CD4-positive, alpha-beta T cell (primary cell): Measurements from ENCODE around the gene PTGIR. TPM values are rescaled to one million over a fixed set of nuclear protein-coding genes. Genes with fewer than 3 reads are reported as not detected.

Experiments used
- ATAC-seq: fragments of 200-7000 bp; cut with Tn5 transposase; one replicate; pipeline ENCODE4 v1.10.0; 2022; ENCODE audit warnings: mild to moderate bottlenecking; ENCODE audit not compliant: poor library complexity
- CTCF ChIA-PET: fragments of 350-600 bp; sonication (Branson Sonifier 250); formaldehyde crosslinking; loops from one replicate; lab custom pipeline; 2021; ENCODE audit warnings: antibody characterized with exemption, inconsistent platforms; lab: Charles Lee
- POLR2A ChIA-PET: fragments of 350-600 bp; sonication (Branson Sonifier 250); formaldehyde crosslinking; loops from one replicate; lab custom pipeline; 2021; ENCODE audit warnings: antibody characterized with exemption, inconsistent platforms; lab: Charles Lee
- DNase-seq, 14 experiments: peaks; one replicate each; pipeline ENCODE4 v3.0.0-alpha.2; 2013 to 2020; ENCODE audit warnings: mixed read lengths in 2 of 14
- H3K27ac ChIP-seq, 2 donors: one replicate each; pipeline versions ENCODE4 v1.5.1 to v1.7.0; 2013; ENCODE audit warnings: low read length in 2 of 2, low read depth in 1 of 2, mild to moderate bottlenecking in 1 of 2
- H3K27me3 ChIP-seq, 2 experiments: 1 replicate in 1 of 2; 2 replicates in 1 of 2; pipeline versions ENCODE4 v1.6.1 to v1.7.0; 2013; ENCODE audit warnings: low read length in 2 of 2, control low read depth in 1 of 2, mild to moderate bottlenecking in 1 of 2, moderate library complexity in 1 of 2; ENCODE audit not compliant: insufficient read depth in 2 of 2, control insufficient read depth in 1 of 2
- H3K36me3 ChIP-seq: one replicate; pipeline ENCODE4 v1.6.1; 2013; ENCODE audit warnings: low read length, control low read depth; ENCODE audit not compliant: insufficient read depth
- H3K4me1 ChIP-seq: one replicate; pipeline ENCODE4 v1.6.1; 2013; ENCODE audit warnings: low read length, control low read depth; ENCODE audit not compliant: insufficient read depth
- H3K4me3 ChIP-seq: one replicate; pipeline ENCODE4 v1.5.1; 2013; ENCODE audit warnings: mild to moderate bottlenecking, low read length, moderate library complexity
- H3K9me3 ChIP-seq, 2 experiments: 1 replicate in 1 of 2; 2 replicates in 1 of 2; pipeline versions ENCODE4 v1.6.1 to v1.7.0; 2013; ENCODE audit warnings: low read length in 2 of 2, mild to moderate bottlenecking in 2 of 2, control low read depth in 1 of 2, moderate library complexity in 1 of 2; ENCODE audit not compliant: control insufficient read depth in 1 of 2, insufficient read depth in 1 of 2
- H3K27ac Mint-ChIP-seq: one replicate; pipeline ENCODE4 v1.8.0; 2020; ENCODE audit warnings: mixed read lengths
- H3K27me3 Mint-ChIP-seq: one replicate; pipeline ENCODE4 v1.8.0; 2021; ENCODE audit warnings: mixed read lengths
- H3K36me3 Mint-ChIP-seq: one replicate; pipeline ENCODE4 v1.8.0; 2021; ENCODE audit warnings: low read depth, mixed read lengths
- H3K4me1 Mint-ChIP-seq: one replicate; pipeline ENCODE4 v1.8.0; 2021; ENCODE audit warnings: low read depth, mixed read lengths
- H3K4me3 Mint-ChIP-seq: one replicate; pipeline ENCODE4 v1.8.0; 2020; ENCODE audit warnings: mild to moderate bottlenecking, mixed read lengths
- H3K9me3 Mint-ChIP-seq: one replicate; pipeline ENCODE4 v1.8.0; 2020; ENCODE audit warnings: mixed read lengths
- intact Hi-C, 2 experiments: fragments of 100-400 bp; cut with DNase I in 1 of 2; cut with micrococcal nuclease in 1 of 2; formaldehyde crosslinking; loops; one replicate each; pipeline versions ENCODE4 v1.15.1 to v1.9.0; 2023 to 2025; cut with DNase I, micrococcal nuclease
- polyA plus RNA-seq, 2 donors: library from polyadenylated mRNA; unstranded; fragments of 120-200 nt; gene quantifications; one replicate each; pipeline ENCODE4 v1.2.1, GENCODE V29; 2013
- total RNA-seq, 174 experiments: library from RNA in 2 of 174; stranded (reverse) in 2 of 174; gene quantifications; one replicate each; pipeline ENCODE4 v1.2.3 and lab custom pipeline; 2021 to 2026
- TF ChIP-seq, protein P1 (sequence below): fragments of 200-600 bp; IDR thresholded peaks from one replicate; pipeline ENCODE4 v1.8.0; 2022; ENCODE audit warnings: antibody characterized with exemption, mild to moderate bottlenecking

The PTGIR gene, protein sequence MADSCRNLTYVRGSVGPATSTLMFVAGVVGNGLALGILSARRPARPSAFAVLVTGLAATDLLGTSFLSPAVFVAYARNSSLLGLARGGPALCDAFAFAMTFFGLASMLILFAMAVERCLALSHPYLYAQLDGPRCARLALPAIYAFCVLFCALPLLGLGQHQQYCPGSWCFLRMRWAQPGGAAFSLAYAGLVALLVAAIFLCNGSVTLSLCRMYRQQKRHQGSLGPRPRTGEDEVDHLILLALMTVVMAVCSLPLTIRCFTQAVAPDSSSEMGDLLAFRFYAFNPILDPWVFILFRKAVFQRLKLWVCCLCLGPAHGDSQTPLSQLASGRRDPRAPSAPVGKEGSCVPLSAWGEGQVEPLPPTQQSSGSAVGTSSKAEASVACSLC
- total RNA-seq (under 1 TPM; 0.87 to 0.96 TPM), total RNA-seq (lab: John Stamatoyannopoulos, UW) (0.46 to 25.4 (median 4.9) reads per million in 172 experiments)
- polyA plus RNA-seq (2013, experiment 1 of 2) = 6.5 TPM
- polyA plus RNA-seq (2013, experiment 2 of 2) = 4.7 TPM

DNA sequence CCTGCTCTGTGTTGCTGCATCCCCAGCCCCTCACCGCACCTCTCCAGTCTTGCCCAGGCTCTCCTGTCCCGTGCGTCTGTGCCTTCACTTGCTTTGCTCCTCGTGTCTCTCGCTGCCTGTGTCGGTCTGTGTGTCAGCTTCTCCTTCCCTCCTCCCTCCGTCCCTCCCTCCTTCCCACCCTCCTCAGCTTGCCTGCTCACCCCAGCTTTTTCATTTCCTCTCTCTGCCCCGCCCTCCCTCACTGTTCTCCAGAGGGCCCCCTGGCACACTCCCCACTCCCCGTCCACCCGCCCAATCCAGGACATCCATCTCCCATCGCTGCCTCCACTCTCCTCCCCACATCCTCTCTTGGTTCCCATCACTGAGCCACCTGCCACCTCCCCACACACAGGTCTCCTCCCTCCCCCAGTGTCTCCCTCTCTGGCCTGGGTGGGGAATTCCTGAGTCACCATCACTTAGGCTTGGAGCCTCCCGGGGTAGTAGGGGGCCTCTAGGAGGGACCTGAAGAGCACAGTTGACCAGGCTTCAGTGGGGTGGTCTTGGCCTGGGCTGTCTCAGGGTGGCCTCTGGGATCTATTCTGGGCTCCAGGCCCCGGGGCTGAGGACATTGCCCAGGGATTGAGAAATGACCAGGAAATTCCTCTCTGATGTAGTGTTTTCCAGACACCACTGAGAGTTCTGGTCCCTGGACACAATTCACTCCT, at the start of gene PTGIR:
TSS of gene PTGIR (minus strand) at position 132 of the 704 bp plus-strand sequence. CDS start 864 bp downstream, outside the sequence.
- H3K4me1 ChIP-seq = peaks cover 56% of the 10 kb centered on the region
- peak; percentile 35 for ATAC-seq
- H3K27me3 ChIP-seq = no peaks in the 10 kb centered on the region
- peak within 1 kb of the TSS; percentile 22 for H3K4me3 ChIP-seq
- H3K4me3 Mint-ChIP-seq = peak within 1 kb of the TSS; percentile 62
- H3K9me3 Mint-ChIP-seq = no peaks in the 10 kb centered on the region
- peak within 1 kb of the TSS in 1 of 2 donors; percentile 17 for H3K27ac ChIP-seq
- peak in 3 of 14 experiments; percentile 46 to 58 (median 52) for DNase-seq
- TF ChIP-seq, protein P1, sequence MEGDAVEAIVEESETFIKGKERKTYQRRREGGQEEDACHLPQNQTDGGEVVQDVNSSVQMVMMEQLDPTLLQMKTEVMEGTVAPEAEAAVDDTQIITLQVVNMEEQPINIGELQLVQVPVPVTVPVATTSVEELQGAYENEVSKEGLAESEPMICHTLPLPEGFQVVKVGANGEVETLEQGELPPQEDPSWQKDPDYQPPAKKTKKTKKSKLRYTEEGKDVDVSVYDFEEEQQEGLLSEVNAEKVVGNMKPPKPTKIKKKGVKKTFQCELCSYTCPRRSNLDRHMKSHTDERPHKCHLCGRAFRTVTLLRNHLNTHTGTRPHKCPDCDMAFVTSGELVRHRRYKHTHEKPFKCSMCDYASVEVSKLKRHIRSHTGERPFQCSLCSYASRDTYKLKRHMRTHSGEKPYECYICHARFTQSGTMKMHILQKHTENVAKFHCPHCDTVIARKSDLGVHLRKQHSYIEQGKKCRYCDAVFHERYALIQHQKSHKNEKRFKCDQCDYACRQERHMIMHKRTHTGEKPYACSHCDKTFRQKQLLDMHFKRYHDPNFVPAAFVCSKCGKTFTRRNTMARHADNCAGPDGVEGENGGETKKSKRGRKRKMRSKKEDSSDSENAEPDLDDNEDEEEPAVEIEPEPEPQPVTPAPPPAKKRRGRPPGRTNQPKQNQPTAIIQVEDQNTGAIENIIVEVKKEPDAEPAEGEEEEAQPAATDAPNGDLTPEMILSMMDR = no peak
- POLR2A ChIA-PET = interaction anchor here (1.2 kb wide), 2 partner anchors 13 kb away, joined by 3 to 4 read pairs; no protein-coding TSS in a partner anchor
- no peaks in the 10 kb centered on the region for H3K36me3 ChIP-seq
- intact Hi-C loops = no loop called here
- CTCF ChIA-PET = interaction anchor here (1.3 kb wide), 1 partner anchor 10 kb away, joined by 3 read pairs; no protein-coding TSS in a partner anchor
- no peaks in the 10 kb centered on the region for H3K9me3 ChIP-seq
- H3K36me3 Mint-ChIP-seq = no peaks in the 10 kb centered on the region
- no peaks in the 10 kb centered on the region for H3K27me3 Mint-ChIP-seq
- H3K27ac Mint-ChIP-seq = peak within 1 kb of the TSS; percentile 71
- peaks cover 38% of the 10 kb centered on the region for H3K4me1 Mint-ChIP-seq

DNA sequence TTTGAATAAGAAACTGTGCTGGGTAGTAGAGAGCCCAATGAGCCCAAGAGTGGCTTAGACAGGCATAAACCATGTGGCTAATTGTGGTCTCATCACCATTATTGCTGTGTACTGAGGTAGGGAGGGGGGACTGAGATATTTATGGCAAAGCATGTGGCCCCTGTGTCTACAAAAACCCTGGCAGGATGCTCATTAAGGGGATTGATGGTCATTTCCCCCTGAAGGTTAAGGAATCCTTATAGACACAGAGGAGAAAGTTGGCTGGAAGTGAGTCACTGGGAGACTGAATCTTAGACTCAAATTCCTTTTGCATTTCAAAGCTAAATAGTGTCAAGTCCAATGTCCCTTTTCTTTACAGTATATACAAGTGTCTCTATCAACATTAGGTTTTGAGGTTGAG, 45.9 kb upstream of the PTGIR start:
- ChIA-PET POLR2A (no interaction called here), CTCF (no interaction called here)
- no peak for ATAC-seq
- H3K4me3 Mint-ChIP-seq = no peak overlapping the region
- intact Hi-C loops = no loop called here
- H3K9me3 ChIP-seq = no peaks in the 10 kb centered on the region
- H3K27me3 Mint-ChIP-seq = no peaks in the 10 kb centered on the region
- H3K4me1 Mint-ChIP-seq = no peaks in the 10 kb centered on the region
- no peak overlapping the region for H3K27ac Mint-ChIP-seq
- H3K9me3 Mint-ChIP-seq = peaks cover 2% of the 10 kb centered on the region
- H3K36me3 Mint-ChIP-seq = peaks cover 40% of the 10 kb centered on the region
- H3K4me1 ChIP-seq = no peaks in the 10 kb centered on the region
- TF ChIP-seq, protein P1 = no peak
- peaks cover 26% of the 10 kb centered on the region for H3K36me3 ChIP-seq
- no peaks in the 10 kb centered on the region for H3K27me3 ChIP-seq
- H3K4me3 ChIP-seq = no peak overlapping the region
- no peak overlapping the region for H3K27ac ChIP-seq
- DNase-seq = no peak

DNA sequence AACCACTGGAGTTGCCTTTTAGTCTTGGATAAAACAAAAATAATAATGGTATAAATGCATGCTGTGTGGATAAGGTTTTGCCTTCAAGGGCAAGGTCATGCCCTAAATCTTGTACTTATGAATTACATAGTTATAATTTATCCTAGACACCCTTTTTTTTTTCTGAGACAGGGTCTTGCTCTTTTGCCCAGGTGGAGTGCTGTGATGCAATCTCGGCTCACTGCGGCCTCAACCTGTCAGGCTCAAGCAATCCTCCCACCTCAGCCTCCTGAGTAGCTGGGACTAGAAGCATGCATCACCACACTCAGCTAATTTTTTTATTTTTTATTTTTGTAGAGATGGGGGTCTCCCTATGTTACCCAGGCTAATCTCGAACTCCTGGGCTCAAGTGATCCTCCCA, 43.8 kb upstream of the PTGIR start:
- no peak for DNase-seq
- ChIA-PET CTCF (no interaction called here), POLR2A (no interaction called here)
- Mint-ChIP-seq H3K36me3 (peaks cover 19% of the 10 kb centered on the region), H3K4me1 (no peaks in the 10 kb centered on the region), H3K9me3 (peaks cover 2% of the 10 kb centered on the region), H3K27me3 (no peaks in the 10 kb centered on the region), H3K27ac (no peak overlapping the region), H3K4me3 (no peak overlapping the region)
- H3K4me3 ChIP-seq = no peak overlapping the region
- H3K27ac ChIP-seq = no peak overlapping the region
- H3K36me3 ChIP-seq = peaks cover 9% of the 10 kb centered on the region
- H3K4me1 ChIP-seq = no peaks in the 10 kb centered on the region
- intact Hi-C loops = loop anchor here in 1 of 2 experiments (10.0 kb wide), 1 partner anchor 274 kb away; no protein-coding TSS in a partner anchor
- no peaks in the 10 kb centered on the region for H3K9me3 ChIP-seq
- no peaks in the 10 kb centered on the region for H3K27me3 ChIP-seq
- TF ChIP-seq, protein P1 = no peak
- ATAC-seq = no peak
